Neural cell (in vitro differentiated cells): ENCODE measurements around the gene PTPN21.

Source experiments
- EP300 ChIP-seq: fragments of 450-650 bp; conservative IDR thresholded peaks from 2 replicates; pipeline ENCODE4 v1.6.1; 2014; ENCODE audit warnings: antibody characterized with exemption, mild to moderate bottlenecking, moderate library complexity; ENCODE audit not compliant: poor library complexity, severe bottlenecking
- EZH2 ChIP-seq: fragments of 200-600, 300-800 bp; shearing (Covaris generic), sonication (generic); IDR thresholded peaks from 2 replicates; pipeline ENCODE4 v1.6.1; 2014; ENCODE audit warnings: antibody characterized with exemption, low read length, borderline replicate concordance, mild to moderate bottlenecking; ENCODE audit not compliant: insufficient read depth, poor library complexity, severe bottlenecking
- POLR2AphosphoS5 ChIP-seq: IDR thresholded peaks from 2 replicates; pipeline ENCODE4 v1.6.1; 2012
- RAD21 ChIP-seq: fragments of 450-650 bp; conservative IDR thresholded peaks from 2 replicates; pipeline ENCODE4 v1.6.1; 2014; ENCODE audit warnings: antibody characterized with exemption, mild to moderate bottlenecking, moderate library complexity
- SMC3 ChIP-seq: fragments of 450-650 bp; conservative IDR thresholded peaks from 2 replicates; pipeline ENCODE4 v1.6.1; 2014; ENCODE audit warnings: antibody characterized with exemption, mild to moderate bottlenecking, moderate library complexity; ENCODE audit not compliant: poor library complexity
- TF ChIP-seq, protein P1 (sequence below): fragments of 450-650 bp; IDR thresholded peaks from 2 replicates; pipeline ENCODE4 v1.5.1; 2014; ENCODE audit warnings: antibody characterized with exemption, mild to moderate bottlenecking, moderate library complexity; ENCODE audit not compliant: poor library complexity, severe bottlenecking
- TF ChIP-seq, protein P2 (sequence below): IDR thresholded peaks from 2 replicates; pipeline ENCODE4 v1.6.1; 2012; ENCODE audit warnings: borderline replicate concordance

DNA sequence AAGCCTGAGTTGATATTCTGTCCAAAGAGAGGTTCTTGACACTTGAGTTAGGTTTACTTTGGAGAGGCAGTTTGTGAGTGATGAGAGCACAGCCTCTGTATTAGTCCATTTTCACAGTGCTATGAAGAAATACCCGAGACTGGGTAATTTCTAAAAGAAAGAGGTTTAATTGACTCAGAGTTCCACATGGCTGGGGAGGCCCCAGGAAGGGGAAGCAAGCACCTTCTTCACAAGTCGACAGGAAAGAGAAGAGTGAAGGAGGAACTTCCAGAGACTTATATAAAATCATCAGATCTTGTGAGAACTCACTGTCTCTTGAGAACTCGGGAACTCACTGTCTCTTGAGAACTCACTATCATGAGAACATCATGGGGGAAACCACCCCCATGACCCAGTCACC, 13.4 kb upstream of the PTPN21 start:
- TF ChIP-seq, protein P1, sequence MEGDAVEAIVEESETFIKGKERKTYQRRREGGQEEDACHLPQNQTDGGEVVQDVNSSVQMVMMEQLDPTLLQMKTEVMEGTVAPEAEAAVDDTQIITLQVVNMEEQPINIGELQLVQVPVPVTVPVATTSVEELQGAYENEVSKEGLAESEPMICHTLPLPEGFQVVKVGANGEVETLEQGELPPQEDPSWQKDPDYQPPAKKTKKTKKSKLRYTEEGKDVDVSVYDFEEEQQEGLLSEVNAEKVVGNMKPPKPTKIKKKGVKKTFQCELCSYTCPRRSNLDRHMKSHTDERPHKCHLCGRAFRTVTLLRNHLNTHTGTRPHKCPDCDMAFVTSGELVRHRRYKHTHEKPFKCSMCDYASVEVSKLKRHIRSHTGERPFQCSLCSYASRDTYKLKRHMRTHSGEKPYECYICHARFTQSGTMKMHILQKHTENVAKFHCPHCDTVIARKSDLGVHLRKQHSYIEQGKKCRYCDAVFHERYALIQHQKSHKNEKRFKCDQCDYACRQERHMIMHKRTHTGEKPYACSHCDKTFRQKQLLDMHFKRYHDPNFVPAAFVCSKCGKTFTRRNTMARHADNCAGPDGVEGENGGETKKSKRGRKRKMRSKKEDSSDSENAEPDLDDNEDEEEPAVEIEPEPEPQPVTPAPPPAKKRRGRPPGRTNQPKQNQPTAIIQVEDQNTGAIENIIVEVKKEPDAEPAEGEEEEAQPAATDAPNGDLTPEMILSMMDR = no peak
- TF ChIP-seq SMC3 (no peak), POLR2AphosphoS5 (no peak), RAD21 (no peak), EP300 (no peak), EZH2 (no peak)
- TF ChIP-seq, protein P2, sequence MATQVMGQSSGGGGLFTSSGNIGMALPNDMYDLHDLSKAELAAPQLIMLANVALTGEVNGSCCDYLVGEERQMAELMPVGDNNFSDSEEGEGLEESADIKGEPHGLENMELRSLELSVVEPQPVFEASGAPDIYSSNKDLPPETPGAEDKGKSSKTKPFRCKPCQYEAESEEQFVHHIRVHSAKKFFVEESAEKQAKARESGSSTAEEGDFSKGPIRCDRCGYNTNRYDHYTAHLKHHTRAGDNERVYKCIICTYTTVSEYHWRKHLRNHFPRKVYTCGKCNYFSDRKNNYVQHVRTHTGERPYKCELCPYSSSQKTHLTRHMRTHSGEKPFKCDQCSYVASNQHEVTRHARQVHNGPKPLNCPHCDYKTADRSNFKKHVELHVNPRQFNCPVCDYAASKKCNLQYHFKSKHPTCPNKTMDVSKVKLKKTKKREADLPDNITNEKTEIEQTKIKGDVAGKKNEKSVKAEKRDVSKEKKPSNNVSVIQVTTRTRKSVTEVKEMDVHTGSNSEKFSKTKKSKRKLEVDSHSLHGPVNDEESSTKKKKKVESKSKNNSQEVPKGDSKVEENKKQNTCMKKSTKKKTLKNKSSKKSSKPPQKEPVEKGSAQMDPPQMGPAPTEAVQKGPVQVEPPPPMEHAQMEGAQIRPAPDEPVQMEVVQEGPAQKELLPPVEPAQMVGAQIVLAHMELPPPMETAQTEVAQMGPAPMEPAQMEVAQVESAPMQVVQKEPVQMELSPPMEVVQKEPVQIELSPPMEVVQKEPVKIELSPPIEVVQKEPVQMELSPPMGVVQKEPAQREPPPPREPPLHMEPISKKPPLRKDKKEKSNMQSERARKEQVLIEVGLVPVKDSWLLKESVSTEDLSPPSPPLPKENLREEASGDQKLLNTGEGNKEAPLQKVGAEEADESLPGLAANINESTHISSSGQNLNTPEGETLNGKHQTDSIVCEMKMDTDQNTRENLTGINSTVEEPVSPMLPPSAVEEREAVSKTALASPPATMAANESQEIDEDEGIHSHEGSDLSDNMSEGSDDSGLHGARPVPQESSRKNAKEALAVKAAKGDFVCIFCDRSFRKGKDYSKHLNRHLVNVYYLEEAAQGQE = no peak
